HG03066 (cell line): ENCODE measurements around the gene MYL5.
"Not testable (repeated sequence)": the region's sequence is repeated elsewhere in the genome, so short reads cannot be mapped to it uniquely, and the experiment has no call there.

Source experiments
- ATAC-seq: cut with Tn5 transposase; IDR thresholded peaks from one replicate; pipeline ENCODE4 v1.9.1; 2021; ENCODE audit warnings: low read depth; ENCODE audit not compliant: unreplicated experiment

MYL5 gene

GRCh38 chr4:722169-722725 is 47.9 kb downstream of the MYL5 start:
- ATAC-seq = no peak

DNA sequence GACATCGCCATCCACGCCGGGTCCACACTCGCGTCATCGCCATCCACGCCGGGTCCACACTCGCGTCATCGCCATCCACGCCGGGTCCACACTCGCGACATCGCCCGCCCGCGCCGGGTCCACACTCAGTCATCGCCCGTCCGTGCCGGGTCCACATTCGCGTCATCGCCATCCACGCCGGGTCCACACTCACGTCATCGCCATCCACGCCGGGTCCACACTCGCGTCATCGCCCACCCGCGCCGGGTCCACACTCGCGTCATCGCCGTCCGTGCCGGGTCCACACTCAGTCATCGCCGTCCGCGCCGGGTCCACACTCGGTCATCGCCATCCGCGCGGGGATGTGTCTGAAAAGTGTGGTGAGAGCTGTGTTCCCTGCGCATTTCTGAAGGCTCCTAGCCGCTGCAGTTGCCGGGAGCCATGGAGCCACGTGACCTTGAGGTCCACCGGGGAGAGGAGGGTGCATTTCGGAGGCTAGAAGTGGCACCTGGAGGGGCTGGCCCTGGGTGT is 48.6 kb downstream of the MYL5 start:
- no peak for ATAC-seq

DNA sequence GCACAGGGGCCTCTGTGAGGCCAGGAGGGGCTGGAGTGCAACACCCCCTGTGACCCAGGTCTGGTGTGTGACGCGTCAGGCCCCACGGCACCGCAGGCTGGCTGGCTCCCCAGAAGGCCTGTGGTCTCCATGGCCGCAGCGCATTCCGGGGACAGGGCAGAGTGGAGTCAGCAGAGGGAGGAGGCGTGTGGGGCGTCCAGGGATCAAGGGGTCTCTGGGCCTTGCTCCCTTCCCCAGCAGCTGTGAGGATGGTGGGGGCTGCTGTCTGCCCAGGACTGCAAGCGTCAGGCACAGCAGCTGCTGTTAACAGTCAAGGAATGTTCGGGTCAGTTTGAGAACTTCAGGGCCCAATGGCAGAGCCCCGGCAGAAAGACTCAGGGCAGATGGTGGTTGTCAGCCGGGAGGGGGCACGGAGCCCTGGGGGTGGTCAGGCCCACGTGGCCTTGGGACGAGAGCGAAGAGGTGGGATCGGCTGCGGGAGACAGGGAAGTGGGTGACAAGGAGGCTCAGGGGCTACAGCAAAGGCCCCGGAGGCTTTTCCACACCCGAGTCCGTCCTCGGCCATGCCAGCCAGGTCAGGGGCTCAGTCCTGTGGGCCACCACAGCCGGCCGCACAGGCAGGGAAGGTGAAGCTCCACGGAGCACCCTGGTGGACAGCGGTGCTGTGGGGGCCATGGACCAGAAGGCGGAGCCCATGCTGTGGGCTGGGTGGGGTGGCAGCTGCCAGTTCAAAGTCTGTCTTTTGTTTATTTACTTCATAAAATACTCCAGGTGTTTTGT is 49.6 kb downstream of the MYL5 start:
- ATAC-seq = no peak

- no peak for ATAC-seq
These were observed 51.3 kb downstream of the MYL5 start for GRCh38 chr4:725391-726234.

DNA sequence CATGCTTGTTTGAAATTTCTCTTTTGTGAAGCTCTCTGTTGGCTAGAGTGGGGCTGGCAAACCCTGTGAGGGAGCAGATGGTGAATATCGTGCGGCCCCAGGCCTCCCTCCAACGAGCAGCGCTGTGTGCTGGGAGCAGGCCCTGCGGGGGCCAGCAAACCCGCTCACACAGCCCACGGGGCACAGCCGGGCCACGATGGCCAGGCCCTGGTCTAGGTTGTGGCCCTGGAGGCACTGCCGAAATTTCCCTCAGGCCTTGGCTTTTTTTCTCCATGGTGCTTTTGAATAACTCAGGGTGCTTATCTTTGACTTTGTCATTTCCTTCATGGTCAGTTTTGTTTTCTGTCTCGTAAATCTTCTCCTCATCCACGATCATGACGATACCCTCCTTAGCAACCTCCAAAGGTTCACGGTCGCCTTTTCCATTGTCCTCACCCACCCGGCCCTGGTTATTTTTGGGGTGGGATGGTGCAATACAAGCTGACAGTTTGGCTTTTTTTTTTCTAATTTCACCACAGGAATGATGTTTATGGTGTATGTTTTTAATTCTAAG is 52.0 kb downstream of the MYL5 start:
- no peak for ATAC-seq

DNA sequence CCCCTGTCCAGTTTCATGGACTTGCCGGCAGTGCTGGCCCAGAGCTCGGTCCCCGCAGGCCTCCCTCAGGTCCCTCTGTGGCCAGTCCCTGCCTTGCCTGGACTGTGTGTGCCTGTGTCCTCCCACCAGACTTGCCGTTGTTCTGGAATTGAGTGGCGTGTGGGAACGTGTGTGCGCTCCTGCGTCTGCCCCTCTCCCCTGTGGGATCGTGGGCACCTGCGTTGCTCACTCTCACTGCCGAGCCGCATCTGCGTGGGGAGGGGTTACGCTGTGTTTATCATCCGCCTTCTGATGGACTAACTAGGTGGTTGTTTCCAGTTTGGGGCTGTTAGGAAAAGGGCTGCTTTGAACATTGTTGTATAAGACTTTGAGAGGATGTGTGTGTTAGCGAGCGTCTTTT is 52.5 kb downstream of the MYL5 start:
- no peak for ATAC-seq

- ATAC-seq = no peak
These were observed 53.2 kb downstream of the MYL5 start for GRCh38 chr4:727576-727975.

DNA sequence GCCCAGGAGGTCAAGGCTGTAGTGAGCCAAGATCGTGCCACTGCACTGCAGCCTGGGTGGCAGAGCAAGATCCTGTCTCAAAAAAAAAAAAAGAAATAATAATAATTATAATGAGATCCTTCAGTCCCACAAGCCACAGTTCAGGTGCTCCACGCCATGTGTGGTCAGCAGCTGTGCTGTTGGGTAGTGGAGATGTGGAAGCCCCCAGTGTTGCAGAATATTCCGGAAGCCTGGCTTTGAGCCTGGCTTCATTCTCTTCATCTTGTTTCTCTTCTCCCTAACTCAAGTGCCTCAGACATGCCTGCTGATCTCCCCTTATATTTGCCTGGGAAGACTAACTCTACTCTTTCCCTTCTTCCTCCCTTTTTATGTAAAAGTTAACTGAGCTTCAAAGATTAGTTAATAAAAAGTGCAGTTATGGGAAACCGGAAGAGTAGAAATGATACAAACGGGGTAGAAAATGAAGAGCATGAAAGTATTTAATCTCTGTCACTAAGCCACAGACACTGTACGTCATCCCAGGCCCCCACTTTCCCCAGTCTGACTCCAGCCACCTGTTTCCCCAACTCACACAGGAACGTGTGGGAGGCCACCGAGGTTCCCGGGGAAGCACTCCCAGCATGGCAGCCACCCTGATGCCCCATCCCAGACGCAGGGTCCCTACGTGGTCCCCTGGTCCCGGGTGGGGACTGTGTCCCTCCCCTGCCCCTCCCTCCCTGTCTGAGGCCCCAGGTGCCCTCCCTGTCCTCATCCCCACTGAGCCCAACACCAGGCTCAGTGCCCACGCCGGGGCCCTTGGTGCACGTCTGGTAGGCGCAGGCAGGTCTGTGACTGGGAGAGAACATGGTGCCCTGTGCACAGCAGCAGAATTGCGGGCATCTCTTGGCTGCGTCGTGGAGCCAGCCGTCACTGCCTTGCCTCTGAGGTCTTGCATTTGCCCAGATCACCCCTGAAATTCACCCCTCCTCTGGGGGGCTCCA is 55.3 kb downstream of the MYL5 start:
- ATAC-seq = no peak

- no peak for ATAC-seq
These were observed 56.2 kb downstream of the MYL5 start for GRCh38 chr4:730511-730910.

DNA sequence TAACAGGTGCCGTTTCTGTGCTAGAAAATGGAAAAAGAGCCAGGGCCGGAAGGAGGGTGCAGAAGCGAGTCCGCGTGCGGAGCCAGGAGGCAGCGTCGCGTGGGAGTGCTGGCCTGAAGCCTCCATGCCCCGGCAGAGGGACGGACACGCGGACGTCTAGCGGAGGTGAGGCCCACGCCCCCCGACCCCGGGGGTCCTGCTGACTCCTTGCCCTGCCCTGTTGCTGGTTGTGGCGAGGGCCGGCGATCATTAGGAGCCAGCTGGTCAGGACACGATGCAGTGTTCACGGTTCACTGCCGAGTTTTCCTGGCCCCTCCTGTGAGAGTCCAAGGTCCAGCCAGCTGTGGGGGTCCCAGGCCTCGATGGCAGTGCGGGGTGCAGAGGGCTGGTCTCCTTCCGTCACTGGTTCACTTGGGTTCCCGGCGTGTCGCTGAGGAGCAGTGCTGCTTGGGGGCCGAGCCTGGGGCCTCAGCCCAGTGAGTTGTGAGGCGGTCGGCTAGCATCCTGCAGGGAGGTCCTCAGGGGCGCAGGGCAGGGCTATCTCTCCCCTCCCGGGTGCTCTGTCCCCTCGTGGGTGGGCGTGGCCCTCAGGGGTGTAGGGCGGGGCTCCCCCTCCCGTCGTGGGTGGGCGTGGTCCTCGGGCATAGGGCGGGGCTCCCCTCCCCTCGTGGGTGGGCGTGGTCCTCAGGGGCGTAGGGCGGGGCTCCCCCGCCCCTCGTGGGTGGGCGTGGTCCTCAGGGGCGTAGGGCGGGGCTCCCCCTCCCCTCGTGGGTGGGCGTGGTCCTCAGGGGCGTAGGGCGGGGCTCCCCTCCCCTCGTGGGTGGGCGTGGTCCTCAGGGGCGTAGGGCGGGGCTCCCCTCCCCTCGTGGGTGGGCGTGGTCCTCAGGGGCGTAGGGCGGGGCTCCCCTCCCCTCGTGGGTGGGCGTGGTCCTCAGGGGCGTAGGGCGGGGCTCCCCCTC is 56.9 kb downstream of the MYL5 start:
- ATAC-seq = not testable (repeated sequence)
